B cell (primary cell): ENCODE results near the gene KLHL20. TPM values are rescaled to one million over a fixed set of nuclear protein-coding genes. Genes with fewer than 3 reads are reported as not detected.

Experiments used
- ATAC-seq: fragments of 200-7000 bp; cut with Tn5 transposase; one replicate; pipeline ENCODE4 v1.10.0; 2021; ENCODE audit warnings: low read depth, mild to moderate bottlenecking, moderate number of reproducible peaks, moderate library complexity
- CTCF ChIA-PET: fragments of 350-600 bp; sonication (Branson Sonifier 250); formaldehyde crosslinking; loops from one replicate; lab custom pipeline; 2021; ENCODE audit warnings: antibody characterized with exemption, inconsistent platforms; lab: Charles Lee
- POLR2A ChIA-PET: fragments of 350-600 bp; sonication (Branson Sonifier 250); formaldehyde crosslinking; loops from one replicate; lab custom pipeline; 2021; ENCODE audit warnings: antibody characterized with exemption; lab: Charles Lee
- DNase-seq: peaks from one replicate; pipeline ENCODE4 v3.0.0; 2013
- H2AFZ ChIP-seq: 2 replicates; pipeline ENCODE4 v1.6.1; 2012; ENCODE audit warnings: mild to moderate bottlenecking, low read depth, low read length; ENCODE audit not compliant: insufficient read depth, poor library complexity, severe bottlenecking
- H3K27ac ChIP-seq, 2 donors: 1 replicate in 1 of 2; 2 replicates in 1 of 2; pipeline ENCODE4 v1.5.1; 2012 to 2013; ENCODE audit warnings: low read length in 2 of 2, mild to moderate bottlenecking in 2 of 2, moderate library complexity in 1 of 2
- H3K27me3 ChIP-seq, 4 experiments: fragments of 200-600 bp in 1 of 4; sonication (generic) in 1 of 4; replicated peaks in 1 of 4; 1 replicate in 2 of 4; 2 replicates in 2 of 4; pipeline versions ENCODE4 v1.6.1 to v1.7.0; 2013 to 2016; ENCODE audit warnings: low read length in 3 of 4, mild to moderate bottlenecking in 2 of 4, mixed read lengths in 1 of 4, moderate library complexity in 1 of 4; ENCODE audit not compliant: insufficient read depth in 4 of 4, control insufficient read depth in 3 of 4; ENCODE audit errors: control extremely low read depth in 1 of 4
- H3K36me3 ChIP-seq, 2 experiments: replicated peaks in 1 of 2; 1 replicate in 1 of 2; 2 replicates in 1 of 2; pipeline versions ENCODE4 v1.6.1 to v1.7.1; 2013; ENCODE audit warnings: low read length in 1 of 2; ENCODE audit not compliant: insufficient read depth in 2 of 2, control insufficient read depth in 1 of 2; ENCODE audit errors: control extremely low read depth in 1 of 2, extremely low read depth in 1 of 2
- H3K4me1 ChIP-seq, 2 donors: fragments of 200-600 bp in 1 of 2; sonication (generic) in 1 of 2; 1 replicate in 1 of 2; 2 replicates in 1 of 2; pipeline versions ENCODE4 v1.5.1 to v1.6.1; 2013 to 2017; ENCODE audit warnings: low read length in 2 of 2; ENCODE audit not compliant: control insufficient read depth in 2 of 2, insufficient read depth in 2 of 2
- H3K4me2 ChIP-seq: replicated peaks from 2 replicates; pipeline ENCODE3; 2012; ENCODE audit warnings: mild to moderate bottlenecking, low read depth, low read length; ENCODE audit not compliant: poor library complexity, severe bottlenecking
- H3K4me3 ChIP-seq, 5 experiments: fragments of 200-600 bp in 1 of 5; sonication (generic) in 1 of 5; 1 replicate in 3 of 5; 2 replicates in 2 of 5; pipeline versions ENCODE4 v1.5.1 to v1.7.0; 2011 to 2016; ENCODE audit warnings: low read length in 4 of 5, mild to moderate bottlenecking in 4 of 5, low read depth in 2 of 5, control low read depth in 1 of 5, moderate library complexity in 1 of 5; ENCODE audit not compliant: insufficient read depth in 1 of 5; ENCODE audit errors: control extremely low read depth in 1 of 5, extremely low read depth in 1 of 5
- H3K79me2 ChIP-seq: fragments of 200-600 bp; sonication (generic); one replicate; pipeline ENCODE4 v1.6.0; 2016; ENCODE audit warnings: low read length; ENCODE audit not compliant: control insufficient read depth, insufficient read depth
- H3K9ac ChIP-seq: fragments of 200-600 bp; sonication (generic); 2 replicates; pipeline ENCODE4 v1.6.1; 2017; ENCODE audit warnings: mild to moderate bottlenecking, low read length, moderate library complexity
- H3K9me3 ChIP-seq, 3 donors: one replicate each; pipeline versions ENCODE4 v1.6.1 to v1.7.1; 2013; ENCODE audit warnings: low read length in 2 of 3; ENCODE audit not compliant: control insufficient read depth in 2 of 3, insufficient read depth in 1 of 3; ENCODE audit errors: control extremely low read depth in 1 of 3
- H4K20me1 ChIP-seq: 2 replicates; pipeline ENCODE4 v1.6.0; 2012; ENCODE audit warnings: mild to moderate bottlenecking, low read length; ENCODE audit not compliant: insufficient read depth, control insufficient read depth, poor library complexity, severe bottlenecking
- H3K27ac Mint-ChIP-seq: one replicate; pipeline ENCODE4 v1.8.0; 2021; ENCODE audit warnings: mixed read lengths
- H3K27me3 Mint-ChIP-seq: one replicate; pipeline ENCODE4 v1.8.0; 2021; ENCODE audit warnings: mixed read lengths
- H3K4me1 Mint-ChIP-seq: one replicate; pipeline ENCODE4 v1.8.0; 2021; ENCODE audit warnings: mixed read lengths
- H3K4me3 Mint-ChIP-seq: one replicate; pipeline ENCODE4 v1.8.0; 2021; ENCODE audit warnings: mixed read lengths
- H3K9me3 Mint-ChIP-seq: one replicate; pipeline ENCODE4 v1.8.0; 2022; ENCODE audit warnings: mixed read lengths; ENCODE audit not compliant: insufficient read depth
- EZH2 ChIP-seq: IDR thresholded peaks from 2 replicates; pipeline ENCODE4 v1.6.1; 2012; ENCODE audit warnings: borderline replicate concordance, low read depth, mild to moderate bottlenecking, moderate library complexity, low read length; ENCODE audit not compliant: insufficient read depth, poor library complexity, severe bottlenecking
- WGBS: methylation state at CpG from one replicate; pipeline ENCODE4 v1.1.5; 2013; ENCODE audit warnings: missing lambda C conversion rate; ENCODE audit not compliant: insufficient coverage; 5-methylcytosine and 5-hydroxymethylcytosine counted together
- intact Hi-C: fragments of 100-400 bp; cut with micrococcal nuclease; formaldehyde crosslinking; loops from one replicate; pipeline ENCODE4 v1.10.0; 2022
- polyA plus RNA-seq: library from polyadenylated mRNA; depleted of rRNA; stranded (reverse); fragments of >200 nt; gene quantifications from 2 replicates; pipeline ENCODE4 v1.2.3, GENCODE V29; 2012
- total RNA-seq, 2 donors: library from RNA; stranded (reverse); fragments of 120-200 nt in 1 of 2; gene quantifications; 1 replicate in 1 of 2; 2 replicates in 1 of 2; pipeline versions ENCODE4 v1.2.3 to v1.2.4, GENCODE V29; 2013 to 2022
- TF ChIP-seq, protein P1 (sequence below): fragments of 200-600 bp; IDR thresholded peaks from one replicate; pipeline ENCODE4 v1.8.0; 2022; ENCODE audit warnings: antibody characterized with exemption, mild to moderate bottlenecking

Gene KLHL20
- total and polyA plus RNA-seq, 2 donors (not counting 1 experiment from before 2014, with no cell fraction given) = 8.9 to 32.2 TPM

DNA sequence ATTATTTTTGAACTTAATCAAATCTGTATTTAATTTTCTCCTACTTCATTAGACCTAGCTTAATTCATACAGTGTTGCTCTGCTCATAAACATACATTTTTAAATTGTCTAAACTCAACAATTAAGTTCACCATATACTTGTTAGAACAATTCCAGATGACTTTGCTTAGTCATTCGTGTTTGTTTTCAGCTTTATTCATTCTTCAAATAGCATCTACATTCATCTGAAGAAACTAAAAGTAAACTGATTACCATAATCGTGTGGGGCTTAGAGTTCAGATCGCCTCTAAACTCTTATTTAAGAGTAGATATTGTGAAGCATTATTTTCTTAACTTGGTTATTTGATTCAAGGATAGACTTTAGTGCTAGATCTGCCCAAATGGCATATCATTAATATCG lies 34.4 kb downstream of the KLHL20 start:
- POLR2A ChIA-PET = no interaction called here

DNA sequence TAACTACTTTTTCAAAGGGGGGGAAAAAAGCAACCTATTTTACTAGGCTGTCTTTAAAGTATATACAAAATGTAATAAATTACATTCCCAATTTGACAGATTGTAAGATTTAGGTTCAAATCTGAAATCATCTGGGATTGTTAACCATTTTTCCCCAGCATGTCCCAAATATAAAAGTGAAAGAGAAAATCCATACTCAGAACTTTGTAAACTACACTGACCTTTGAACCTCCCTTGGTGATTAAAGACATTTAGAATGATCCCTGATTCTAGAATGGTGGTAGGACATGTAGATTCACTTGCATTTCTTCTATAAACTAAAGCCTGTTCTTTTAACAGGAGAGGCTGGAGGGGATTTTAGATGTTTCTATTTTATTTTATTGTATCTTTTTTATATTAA lies 39.0 kb downstream of the KLHL20 start:
- Histone ChIP-seq H2AFZ (no peak overlapping the region), H3K79me2 (peaks cover 5% of the 10 kb centered on the region), H3K36me3 (peaks cover 6 to 65% of the 10 kb centered on the region in 2 experiments), H3K4me1 (no peaks in the 10 kb centered on the region), H3K9ac (no peak overlapping the region), H3K27me3 (no peaks in the 10 kb centered on the region), H3K9me3 (peaks cover 0 to 1% (median 0%) of the 10 kb centered on the region in 3 donors), H3K27ac (no peak overlapping the region), H3K4me3 (no peak overlapping the region), H3K4me2 (no peak overlapping the region), H4K20me1 (no peaks in the 10 kb centered on the region)
- POLR2A ChIA-PET = no interaction called here
- CTCF ChIA-PET = interaction anchor here (0.7 kb wide), 1 partner anchor 731 kb away, joined by 4 read pairs; no protein-coding TSS in a partner anchor
- Mint-ChIP-seq H3K27ac (no peak overlapping the region), H3K27me3 (no peaks in the 10 kb centered on the region), H3K4me3 (no peak overlapping the region), H3K9me3 (no peaks in the 10 kb centered on the region), H3K4me1 (no peaks in the 10 kb centered on the region)
- intact Hi-C loops = no loop called here
- TF ChIP-seq, protein P1, sequence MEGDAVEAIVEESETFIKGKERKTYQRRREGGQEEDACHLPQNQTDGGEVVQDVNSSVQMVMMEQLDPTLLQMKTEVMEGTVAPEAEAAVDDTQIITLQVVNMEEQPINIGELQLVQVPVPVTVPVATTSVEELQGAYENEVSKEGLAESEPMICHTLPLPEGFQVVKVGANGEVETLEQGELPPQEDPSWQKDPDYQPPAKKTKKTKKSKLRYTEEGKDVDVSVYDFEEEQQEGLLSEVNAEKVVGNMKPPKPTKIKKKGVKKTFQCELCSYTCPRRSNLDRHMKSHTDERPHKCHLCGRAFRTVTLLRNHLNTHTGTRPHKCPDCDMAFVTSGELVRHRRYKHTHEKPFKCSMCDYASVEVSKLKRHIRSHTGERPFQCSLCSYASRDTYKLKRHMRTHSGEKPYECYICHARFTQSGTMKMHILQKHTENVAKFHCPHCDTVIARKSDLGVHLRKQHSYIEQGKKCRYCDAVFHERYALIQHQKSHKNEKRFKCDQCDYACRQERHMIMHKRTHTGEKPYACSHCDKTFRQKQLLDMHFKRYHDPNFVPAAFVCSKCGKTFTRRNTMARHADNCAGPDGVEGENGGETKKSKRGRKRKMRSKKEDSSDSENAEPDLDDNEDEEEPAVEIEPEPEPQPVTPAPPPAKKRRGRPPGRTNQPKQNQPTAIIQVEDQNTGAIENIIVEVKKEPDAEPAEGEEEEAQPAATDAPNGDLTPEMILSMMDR = no peak
- TF ChIP-seq EZH2 = no peak
- no peak for ATAC-seq
- DNase-seq = no peak

More for the DNA sequence above, 34.4 kb downstream of the KLHL20 start:
- Histone ChIP-seq H3K27me3 (no peaks in the 10 kb centered on the region), H3K9ac (no peak overlapping the region), H3K79me2 (peaks cover 16% of the 10 kb centered on the region), H3K36me3 (peaks cover 4 to 26% of the 10 kb centered on the region in 2 experiments), H4K20me1 (no peaks in the 10 kb centered on the region), H3K4me1 (no peaks in the 10 kb centered on the region), H3K27ac (no peak overlapping the region), H2AFZ (no peak overlapping the region), H3K9me3 (peaks cover 0 to 3% (median 0%) of the 10 kb centered on the region in 3 donors), H3K4me2 (no peak overlapping the region), H3K4me3 (no peak overlapping the region)
- DNase-seq (no peak), ATAC-seq (no peak)
- H3K27me3 Mint-ChIP-seq = no peaks in the 10 kb centered on the region
- 100% methylated on average over 1 of the region's 4 CpGs for WGBS
- no peaks in the 10 kb centered on the region for H3K9me3 Mint-ChIP-seq
- intact Hi-C loops = loop anchor here (10.0 kb wide), 1 partner anchor 46 kb away; no protein-coding TSS in a partner anchor
- H3K4me3 Mint-ChIP-seq = no peak overlapping the region
- H3K4me1 Mint-ChIP-seq = no peaks in the 10 kb centered on the region
- CTCF ChIA-PET = interaction anchor here (2.1 kb wide), 1 partner anchor 319 kb away, joined by 4 read pairs; no protein-coding TSS in a partner anchor
- no peak overlapping the region for H3K27ac Mint-ChIP-seq
- no peak for TF ChIP-seq EZH2
- TF ChIP-seq, protein P1 = no peak
